Trophoblast cell (in vitro differentiated cells and primary cell): ENCODE results near the gene TRIM17.

ENCODE experiments used
- DNase-seq, 2 donors: peaks; one replicate each; pipeline ENCODE4 v3.0.0-alpha.2; 2016
- H2AFZ ChIP-seq: 2 replicates; pipeline ENCODE4 v1.6.1; 2013; ENCODE audit warnings: low read length, moderate library complexity, mild to moderate bottlenecking; ENCODE audit not compliant: insufficient read depth, poor library complexity
- H2AK5ac ChIP-seq: 2 replicates; pipeline ENCODE4 v1.6.1; 2013; ENCODE audit warnings: mild to moderate bottlenecking, low read length
- H2BK120ac ChIP-seq: 2 replicates; pipeline ENCODE4 v1.6.1; 2013; ENCODE audit warnings: low read length, mild to moderate bottlenecking, moderate library complexity; ENCODE audit not compliant: insufficient read depth, poor library complexity
- H2BK12ac ChIP-seq: 2 replicates; pipeline ENCODE4 v1.6.1; 2013; ENCODE audit warnings: mild to moderate bottlenecking, low read length, moderate library complexity
- H2BK5ac ChIP-seq: 2 replicates; pipeline ENCODE4 v1.6.1; 2013; ENCODE audit warnings: low read length, low read depth, moderate library complexity, mild to moderate bottlenecking; ENCODE audit not compliant: poor library complexity
- H3K14ac ChIP-seq: 2 replicates; pipeline ENCODE4 v1.6.1; 2013; ENCODE audit warnings: mild to moderate bottlenecking, low read length
- H3K18ac ChIP-seq: 2 replicates; pipeline ENCODE4 v1.6.1; 2013; ENCODE audit warnings: mild to moderate bottlenecking, low read length
- H3K23ac ChIP-seq: 2 replicates; pipeline ENCODE4 v1.6.1; 2013; ENCODE audit warnings: low read length
- H3K27ac ChIP-seq: 2 replicates; pipeline ENCODE4 v1.5.1; 2013; ENCODE audit warnings: low read depth, mild to moderate bottlenecking, inconsistent platforms, low read length, moderate library complexity
- H3K27me3 ChIP-seq: 2 replicates; pipeline ENCODE4 v1.6.1; 2013; ENCODE audit warnings: inconsistent platforms, mild to moderate bottlenecking, low read length, moderate library complexity; ENCODE audit not compliant: insufficient read depth
- H3K36me3 ChIP-seq, 2 experiments: 1 replicate in 1 of 2; 2 replicates in 1 of 2; pipeline ENCODE4 v1.6.1; 2013; ENCODE audit warnings: low read length in 2 of 2, mild to moderate bottlenecking in 2 of 2, moderate library complexity in 1 of 2; ENCODE audit not compliant: insufficient read depth in 2 of 2, control insufficient read depth in 1 of 2
- H3K4ac ChIP-seq: 2 replicates; pipeline ENCODE4 v1.6.1; 2013; ENCODE audit warnings: low read depth, mild to moderate bottlenecking, low read length, moderate library complexity
- H3K4me1 ChIP-seq, 2 experiments: 1 replicate in 1 of 2; 2 replicates in 1 of 2; pipeline ENCODE4 v1.6.1; 2013; ENCODE audit warnings: low read length in 2 of 2, mild to moderate bottlenecking in 2 of 2, moderate library complexity in 1 of 2; ENCODE audit not compliant: insufficient read depth in 2 of 2, control insufficient read depth in 1 of 2
- H3K4me2 ChIP-seq: 2 replicates; pipeline ENCODE4 v1.6.1; 2013; ENCODE audit warnings: inconsistent platforms, mild to moderate bottlenecking, low read length, moderate library complexity
- H3K4me3 ChIP-seq: 2 replicates; pipeline ENCODE4 v1.5.1; 2013; ENCODE audit warnings: mild to moderate bottlenecking, low read depth, low read length, inconsistent platforms
- H3K79me1 ChIP-seq: one replicate; pipeline ENCODE4 v1.6.1; 2013; ENCODE audit warnings: low read length
- H3K79me2 ChIP-seq: 2 replicates; pipeline ENCODE4 v1.6.1; 2013; ENCODE audit warnings: low read length, mild to moderate bottlenecking; ENCODE audit not compliant: control insufficient read depth, insufficient read depth, poor library complexity
- H3K9ac ChIP-seq: 2 replicates; pipeline ENCODE4 v1.6.1; 2013; ENCODE audit warnings: mild to moderate bottlenecking, low read length
- H3K9me3 ChIP-seq: 2 replicates; pipeline ENCODE4 v1.6.1; 2013; ENCODE audit warnings: low read depth, mild to moderate bottlenecking, control low read depth, inconsistent platforms, low read length; ENCODE audit not compliant: insufficient read depth
- H4K12ac ChIP-seq: 2 replicates; pipeline ENCODE4 v1.6.1; 2013; ENCODE audit warnings: low read depth, mild to moderate bottlenecking, low read length, moderate library complexity
- H4K8ac ChIP-seq: 2 replicates; pipeline ENCODE4 v1.6.1; 2013; ENCODE audit warnings: low read depth, mild to moderate bottlenecking, low read length, moderate library complexity
- H4K91ac ChIP-seq: one replicate; pipeline ENCODE4 v1.6.1; 2013; ENCODE audit warnings: low read depth, mild to moderate bottlenecking, low read length, moderate library complexity
- WGBS: extraction: QIAGEN DNeasy Blood & Tissue Kit; methylation state at CpG from one replicate; pipeline ENCODE4 v1.1.7; 2013; ENCODE audit warnings: missing lambda C conversion rate; ENCODE audit not compliant: insufficient read length, insufficient coverage; ENCODE audit errors: extremely low coverage; 5-methylcytosine and 5-hydroxymethylcytosine counted together

The TRIM17 gene

DNA sequence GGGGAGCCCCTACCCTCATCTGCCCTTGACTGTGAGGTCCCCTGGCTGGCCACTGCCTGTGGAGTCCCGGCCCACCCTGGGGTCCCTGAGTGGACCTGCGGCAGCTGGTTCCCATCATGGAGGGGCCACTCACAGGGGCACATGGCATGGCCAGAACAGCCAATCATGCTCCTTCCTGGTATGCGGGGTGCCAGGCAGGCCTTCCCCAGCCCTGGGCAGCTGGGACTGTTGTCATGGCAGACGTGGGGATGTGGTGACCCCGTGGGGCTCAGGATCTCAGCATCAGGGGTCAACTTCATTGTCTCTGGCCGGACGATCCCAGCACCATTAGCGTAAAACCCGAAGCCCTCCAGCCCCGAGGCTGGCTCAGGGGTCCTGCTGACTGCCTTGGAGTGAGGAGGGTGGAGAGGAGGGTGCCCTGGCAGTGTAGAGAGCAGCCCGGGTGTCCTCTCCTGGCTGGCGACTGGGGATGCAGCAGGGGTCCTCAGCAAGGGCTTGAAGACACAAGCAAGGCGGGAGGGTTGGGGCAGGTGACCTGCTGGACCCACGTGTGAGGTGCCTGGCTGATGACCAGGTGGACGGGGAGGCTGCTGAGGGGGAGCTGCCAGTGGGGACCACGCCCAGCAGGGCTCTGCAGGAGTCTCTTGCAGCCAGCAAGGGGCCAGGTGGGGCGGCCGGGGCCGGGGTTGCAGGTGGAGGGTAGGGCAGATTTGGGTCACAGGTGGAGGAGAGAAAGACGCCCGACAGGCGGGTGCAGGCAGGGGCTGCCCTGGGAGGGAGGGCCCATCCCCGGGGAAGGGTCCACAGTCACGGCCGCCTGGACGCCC lies 55.1 kb downstream of the TRIM17 start:
- no peak overlapping the region for H4K8ac ChIP-seq
- H3K9me3 ChIP-seq = peaks cover 3% of the 10 kb centered on the region
- H3K4me2 ChIP-seq = no peak overlapping the region
- no CpG with 5 or more reads among the region's 26 CpGs for WGBS
- no peak overlapping the region for H2BK5ac ChIP-seq
- H2AFZ ChIP-seq = no peak overlapping the region
- H2BK12ac ChIP-seq = no peak overlapping the region
- H3K79me2 ChIP-seq = no peaks in the 10 kb centered on the region
- no peak overlapping the region for H3K18ac ChIP-seq
- H3K4me3 ChIP-seq = no peak overlapping the region
- H3K79me1 ChIP-seq = no peaks in the 10 kb centered on the region
- H3K9ac ChIP-seq = no peak overlapping the region
- no peaks in the 10 kb centered on the region for H3K36me3 ChIP-seq
- H3K27ac ChIP-seq = no peak overlapping the region
- H3K23ac ChIP-seq = no peak overlapping the region
- H4K91ac ChIP-seq = no peak overlapping the region
- no peak overlapping the region for H3K14ac ChIP-seq
- H3K27me3 ChIP-seq = no peaks in the 10 kb centered on the region
- no peak overlapping the region for H2BK120ac ChIP-seq
- H2AK5ac ChIP-seq = no peak overlapping the region
- peaks cover 3 to 5% of the 10 kb centered on the region in 2 experiments for H3K4me1 ChIP-seq
- H3K4ac ChIP-seq = no peak overlapping the region
- DNase-seq = no peak
- no peak overlapping the region for H4K12ac ChIP-seq

DNA sequence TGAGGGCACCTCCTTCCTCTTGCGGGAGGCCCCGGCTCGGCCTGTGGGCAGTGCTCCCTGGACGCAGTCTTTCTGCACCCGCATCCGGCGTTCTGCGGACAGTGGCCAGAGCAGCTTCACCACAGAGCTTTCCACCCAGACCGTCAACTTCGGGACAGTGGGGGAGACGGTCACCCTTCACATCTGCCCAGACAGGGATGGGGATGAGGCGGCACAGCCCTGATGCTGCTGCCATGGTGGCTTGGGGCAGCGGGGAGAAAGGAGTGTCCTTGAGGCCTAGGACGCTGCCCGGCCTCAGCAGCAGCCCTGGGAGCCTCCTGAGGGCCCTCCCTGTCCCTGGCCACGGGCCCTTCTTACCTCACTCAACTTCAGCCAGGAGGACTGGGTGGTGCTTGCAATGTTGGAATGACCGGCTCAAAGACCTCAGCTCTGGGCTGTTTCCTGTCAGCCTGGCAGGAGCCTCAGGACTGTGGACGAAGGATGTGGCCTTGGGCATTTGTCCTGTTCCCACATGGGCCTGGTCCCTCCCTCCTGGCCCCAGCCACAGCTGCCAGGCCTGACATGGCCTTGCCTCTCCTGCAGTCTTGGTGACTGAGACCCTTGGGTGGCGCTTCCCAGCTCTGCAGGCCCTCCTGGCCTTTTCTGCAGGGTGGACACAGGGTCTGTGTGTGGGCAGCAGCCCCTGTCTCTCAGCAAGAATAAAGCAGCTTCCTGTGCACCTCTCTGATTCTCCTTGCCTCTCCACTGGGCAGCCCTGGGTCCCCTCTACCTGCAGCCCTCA lies 55.9 kb downstream of the TRIM17 start:
- no peak for DNase-seq
- Histone ChIP-seq H3K9me3 (peaks cover 3% of the 10 kb centered on the region), H3K9ac (no peak overlapping the region), H3K4me3 (no peak overlapping the region), H3K4me1 (peaks cover 3 to 5% of the 10 kb centered on the region in 2 experiments), H3K79me2 (no peaks in the 10 kb centered on the region), H3K4me2 (no peak overlapping the region), H3K27me3 (no peaks in the 10 kb centered on the region), H2BK120ac (no peak overlapping the region), H2AK5ac (no peak overlapping the region), H3K23ac (no peak overlapping the region), H3K27ac (no peak overlapping the region), H2BK12ac (no peak overlapping the region), H3K14ac (no peak overlapping the region), H2BK5ac (no peak overlapping the region), H4K8ac (no peak overlapping the region), H2AFZ (no peak overlapping the region), H3K79me1 (no peaks in the 10 kb centered on the region), H3K4ac (no peak overlapping the region), H3K18ac (no peak overlapping the region), H3K36me3 (no peaks in the 10 kb centered on the region), H4K12ac (no peak overlapping the region), H4K91ac (no peak overlapping the region)
- no CpG with 5 or more reads among the region's 19 CpGs for WGBS

DNA sequence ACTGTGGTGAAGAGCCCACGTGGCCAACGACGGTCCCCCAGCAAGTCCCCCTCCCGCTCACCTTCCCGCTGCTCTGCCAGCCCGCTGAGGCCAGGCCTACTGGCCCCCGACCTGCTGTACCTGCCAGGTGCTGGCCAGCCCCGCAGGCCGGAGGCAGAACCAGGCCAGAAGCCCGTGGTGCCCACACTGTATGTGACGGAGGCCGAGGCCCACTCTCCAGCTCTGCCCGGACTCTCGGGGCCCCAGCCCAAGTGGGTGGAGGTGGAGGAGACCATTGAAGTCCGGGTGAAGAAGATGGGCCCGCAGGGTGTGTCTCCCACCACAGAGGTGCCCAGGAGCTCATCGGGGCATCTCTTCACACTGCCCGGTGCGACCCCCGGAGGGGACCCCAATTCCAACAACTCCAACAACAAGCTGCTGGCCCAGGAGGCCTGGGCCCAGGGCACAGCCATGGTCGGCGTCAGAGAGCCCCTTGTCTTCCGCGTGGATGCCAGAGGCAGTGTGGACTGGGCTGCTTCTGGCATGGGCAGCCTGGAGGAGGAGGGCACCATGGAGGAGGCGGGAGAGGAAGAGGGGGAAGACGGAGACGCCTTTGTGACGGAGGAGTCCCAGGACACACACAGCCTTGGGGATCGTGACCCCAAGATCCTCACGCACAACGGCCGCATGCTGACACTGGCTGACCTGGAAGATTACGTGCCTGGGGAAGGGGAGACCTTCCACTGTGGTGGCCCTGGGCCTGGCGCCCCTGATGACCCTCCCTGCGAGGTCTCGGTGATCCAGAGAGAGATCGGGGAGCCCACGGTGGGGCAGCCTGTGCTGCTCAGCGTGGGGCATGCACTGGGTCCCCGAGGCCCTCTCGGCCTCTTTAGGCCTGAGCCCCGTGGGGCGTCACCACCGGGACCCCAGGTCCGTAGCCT lies 56.8 kb downstream of the TRIM17 start:
- no peak overlapping the region for H3K27ac ChIP-seq
- H3K23ac ChIP-seq = no peak overlapping the region
- no peak overlapping the region for H3K9ac ChIP-seq
- no peak overlapping the region for H4K8ac ChIP-seq
- no CpG with 5 or more reads among the region's 45 CpGs for WGBS
- no peak overlapping the region for H3K4me3 ChIP-seq
- no peaks in the 10 kb centered on the region for H3K27me3 ChIP-seq
- peaks cover 3% of the 10 kb centered on the region for H3K9me3 ChIP-seq
- no peaks in the 10 kb centered on the region for H3K79me1 ChIP-seq
- H3K4me1 ChIP-seq = peaks cover 3 to 5% of the 10 kb centered on the region in 2 experiments
- H3K18ac ChIP-seq = no peak overlapping the region
- no peak overlapping the region for H2BK12ac ChIP-seq
- H3K4me2 ChIP-seq = no peak overlapping the region
- H2AFZ ChIP-seq = no peak overlapping the region
- no peaks in the 10 kb centered on the region for H3K79me2 ChIP-seq
- H2AK5ac ChIP-seq = no peak overlapping the region
- no peaks in the 10 kb centered on the region for H3K36me3 ChIP-seq
- H2BK120ac ChIP-seq = no peak overlapping the region
- no peak overlapping the region for H2BK5ac ChIP-seq
- no peak for DNase-seq
- H3K14ac ChIP-seq = no peak overlapping the region
- H4K12ac ChIP-seq = no peak overlapping the region
- H4K91ac ChIP-seq = no peak overlapping the region
- H3K4ac ChIP-seq = no peak overlapping the region
